Chondrocyte (in vitro differentiated cells): ENCODE data around the gene TTLL11. TPM values are rescaled to one million over a fixed set of nuclear protein-coding genes. Genes with fewer than 3 reads are reported as not detected.

ENCODE experiments used
- DNase-seq: peaks from one replicate; pipeline ENCODE4 v3.0.0; 2021; ENCODE audit warnings: mixed read lengths, low spot score
- H3K27ac Mint-ChIP-seq: one replicate; pipeline ENCODE4 v1.8.0; 2021; ENCODE audit warnings: mild to moderate bottlenecking, moderate library complexity, mixed read lengths; ENCODE audit not compliant: unreplicated experiment
- H3K27me3 Mint-ChIP-seq: 2 replicates; pipeline ENCODE4 v1.8.0; 2021; ENCODE audit warnings: low read depth, mixed read lengths
- H3K36me3 Mint-ChIP-seq: 2 replicates; pipeline ENCODE4 v1.8.0; 2021; ENCODE audit warnings: low read depth, mixed read lengths
- H3K4me1 Mint-ChIP-seq: 2 replicates; pipeline ENCODE4 v1.8.0; 2021; ENCODE audit warnings: low read depth, mild to moderate bottlenecking, mixed read lengths
- H3K4me3 Mint-ChIP-seq: one replicate; pipeline ENCODE4 v1.8.0; 2021; ENCODE audit warnings: mild to moderate bottlenecking, moderate library complexity, mixed read lengths; ENCODE audit not compliant: unreplicated experiment
- H3K9me3 Mint-ChIP-seq: 2 replicates; pipeline ENCODE4 v1.8.0; 2021; ENCODE audit warnings: low read depth, mixed read lengths
- total RNA-seq: library from RNA; stranded (reverse); gene quantifications from 3 replicates; pipeline ENCODE4 v1.2.1, GENCODE V29; 2021
- TF ChIP-seq, protein P1 (sequence below): fragments of 200-600 bp; sonication (generic); IDR thresholded peaks from 2 replicates; pipeline ENCODE4 v1.5.0; 2021; ENCODE audit warnings: antibody characterized with exemption, mild to moderate bottlenecking, moderate library complexity

TTLL11 gene
- total RNA-seq, 1 donor from 2014 or later: 9.1 TPM

GRCh38 chr9:121976751-121977150 lies 116.4 kb downstream of the TTLL11 start:
- H3K4me3 Mint-ChIP-seq: no peak overlapping the region
- H3K27me3 Mint-ChIP-seq: no peaks in the 10 kb centered on the region
- peaks cover 7% of the 10 kb centered on the region for H3K4me1 Mint-ChIP-seq
- no peak overlapping the region for H3K27ac Mint-ChIP-seq
- peaks cover 7% of the 10 kb centered on the region for H3K36me3 Mint-ChIP-seq
- TF ChIP-seq, protein P1, sequence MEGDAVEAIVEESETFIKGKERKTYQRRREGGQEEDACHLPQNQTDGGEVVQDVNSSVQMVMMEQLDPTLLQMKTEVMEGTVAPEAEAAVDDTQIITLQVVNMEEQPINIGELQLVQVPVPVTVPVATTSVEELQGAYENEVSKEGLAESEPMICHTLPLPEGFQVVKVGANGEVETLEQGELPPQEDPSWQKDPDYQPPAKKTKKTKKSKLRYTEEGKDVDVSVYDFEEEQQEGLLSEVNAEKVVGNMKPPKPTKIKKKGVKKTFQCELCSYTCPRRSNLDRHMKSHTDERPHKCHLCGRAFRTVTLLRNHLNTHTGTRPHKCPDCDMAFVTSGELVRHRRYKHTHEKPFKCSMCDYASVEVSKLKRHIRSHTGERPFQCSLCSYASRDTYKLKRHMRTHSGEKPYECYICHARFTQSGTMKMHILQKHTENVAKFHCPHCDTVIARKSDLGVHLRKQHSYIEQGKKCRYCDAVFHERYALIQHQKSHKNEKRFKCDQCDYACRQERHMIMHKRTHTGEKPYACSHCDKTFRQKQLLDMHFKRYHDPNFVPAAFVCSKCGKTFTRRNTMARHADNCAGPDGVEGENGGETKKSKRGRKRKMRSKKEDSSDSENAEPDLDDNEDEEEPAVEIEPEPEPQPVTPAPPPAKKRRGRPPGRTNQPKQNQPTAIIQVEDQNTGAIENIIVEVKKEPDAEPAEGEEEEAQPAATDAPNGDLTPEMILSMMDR: no peak
- DNase-seq: no peak
- H3K9me3 Mint-ChIP-seq: peaks cover 8% of the 10 kb centered on the region

GRCh38 chr9:121975801-121976277 lies 117.3 kb downstream of the TTLL11 start:
- TF ChIP-seq, protein P1: no peak
- Mint-ChIP-seq H3K36me3 (peaks cover 3% of the 10 kb centered on the region), H3K9me3 (peaks cover 2% of the 10 kb centered on the region), H3K27me3 (no peaks in the 10 kb centered on the region), H3K27ac (peak overlapping the region; percentile 13), H3K4me1 (peaks cover 7% of the 10 kb centered on the region), H3K4me3 (no peak overlapping the region)
- no peak for DNase-seq

DNA sequence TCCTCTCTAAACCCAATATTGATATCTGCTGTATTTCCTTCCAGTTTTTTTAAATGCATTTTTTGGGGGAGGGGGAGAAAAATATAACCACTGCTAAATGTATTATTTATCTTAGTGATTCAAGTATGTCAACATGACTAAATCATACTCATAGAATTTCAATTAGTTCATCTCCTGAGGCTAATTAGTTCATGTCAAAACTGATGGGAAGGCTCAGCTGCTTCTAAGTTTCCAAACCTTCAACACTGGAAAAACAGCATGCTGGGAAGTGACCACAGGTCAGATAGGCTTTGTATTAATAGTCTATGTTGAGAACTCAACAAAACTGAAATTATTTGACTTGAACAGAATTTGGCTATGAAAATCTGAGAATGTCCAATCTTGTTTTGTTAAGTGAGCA lies 118.7 kb downstream of the TTLL11 start:
- Mint-ChIP-seq H3K9me3 (no peaks in the 10 kb centered on the region), H3K4me1 (peaks cover 7% of the 10 kb centered on the region), H3K27ac (no peak overlapping the region), H3K27me3 (no peaks in the 10 kb centered on the region), H3K4me3 (no peak overlapping the region), H3K36me3 (peaks cover 1% of the 10 kb centered on the region)
- DNase-seq: no peak
- TF ChIP-seq, protein P1: no peak

DNA sequence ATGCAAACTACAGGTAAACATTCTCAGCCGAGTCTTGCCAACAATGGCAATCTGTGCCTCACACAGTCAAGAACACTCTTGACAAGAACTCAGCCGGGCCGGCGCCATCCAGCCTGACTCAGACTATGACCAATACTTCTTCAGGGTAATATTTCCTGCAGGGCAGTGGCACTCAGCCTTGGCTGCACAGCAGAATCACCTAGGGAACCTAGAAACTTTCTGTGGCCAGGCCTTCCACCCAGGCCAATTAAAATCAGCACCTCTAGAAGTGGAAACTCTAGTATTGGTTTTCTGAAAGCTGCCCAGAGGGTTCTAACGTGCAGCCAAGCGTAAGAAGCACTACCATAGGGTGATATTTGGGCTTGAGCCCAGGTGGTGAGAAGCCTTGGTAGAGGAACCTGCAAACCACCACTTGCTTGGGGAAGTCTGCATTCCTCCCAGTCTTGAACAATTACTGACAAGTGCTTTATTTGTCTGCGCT lies 120.6 kb downstream of the TTLL11 start:
- TF ChIP-seq, protein P1: no peak
- H3K27me3 Mint-ChIP-seq: no peaks in the 10 kb centered on the region
- no peak overlapping the region for H3K4me3 Mint-ChIP-seq
- no peak for DNase-seq
- no peaks in the 10 kb centered on the region for H3K9me3 Mint-ChIP-seq
- no peak overlapping the region for H3K27ac Mint-ChIP-seq
- H3K36me3 Mint-ChIP-seq: peaks cover 3% of the 10 kb centered on the region
- peaks cover 7% of the 10 kb centered on the region for H3K4me1 Mint-ChIP-seq

DNA sequence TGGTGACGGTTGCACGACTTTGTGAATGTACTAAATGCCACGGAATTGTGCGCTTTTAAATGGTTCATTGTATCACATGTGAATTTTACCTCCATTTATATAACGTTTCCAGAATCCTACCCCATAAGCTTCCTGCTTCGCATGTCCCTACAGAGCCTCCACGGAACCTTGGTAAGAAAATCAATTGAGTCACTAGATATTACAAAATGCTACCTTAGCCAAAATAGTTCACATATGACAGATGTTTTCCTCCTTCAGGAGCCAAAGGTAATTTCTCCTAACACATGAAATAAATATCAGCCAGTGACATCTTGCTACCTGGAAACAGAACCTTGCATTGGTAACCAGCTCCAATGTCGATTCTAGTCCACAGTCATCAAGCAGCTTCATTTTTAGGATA lies 125.1 kb downstream of the TTLL11 start:
- DNase-seq: no peak
- no peaks in the 10 kb centered on the region for H3K9me3 Mint-ChIP-seq
- no peaks in the 10 kb centered on the region for H3K27me3 Mint-ChIP-seq

More for the DNA sequence above, 125.1 kb downstream of the TTLL11 start:
- peaks cover 4% of the 10 kb centered on the region for H3K36me3 Mint-ChIP-seq
- no peak overlapping the region for H3K4me3 Mint-ChIP-seq
- TF ChIP-seq, protein P1: no peak
- no peak overlapping the region for H3K27ac Mint-ChIP-seq
- peaks cover 22% of the 10 kb centered on the region for H3K4me1 Mint-ChIP-seq
